Endometrial microvascular endothelial cells (primary cell): ENCODE data around the gene ZNF792. TPM values are rescaled to one million over a fixed set of nuclear protein-coding genes. Genes with fewer than 3 reads are reported as not detected.
"Not testable (repeated sequence)": the region's sequence is repeated elsewhere in the genome, so short reads cannot be mapped to it uniquely, and the experiment has no call there.

ENCODE experiments used
- in situ Hi-C: cut with HindIII; loops from 2 replicates; pipeline ENCODE4 v1.10.0; 2017; ENCODE audit warnings: low sequenced_read_pairs, low pct_unique_long_range_greater_than_20kb; ENCODE audit errors: inconsistent ontology term
- total RNA-seq: library from RNA; depleted of rRNA; stranded (reverse); fragments of >200 nt; gene quantifications from one replicate; pipeline ENCODE4 v1.2.3, GENCODE V29; 2015; ENCODE audit errors: inconsistent ontology term

Gene ZNF792
- total RNA-seq, 1 donor from 2014 or later, result 15.1 TPM

- in situ Hi-C loops, result no loop called here
These were observed 10.9 kb downstream of the ZNF792 start for GRCh38 chr19:34953092-34953491.

GRCh38 chr19:34943861-34944573, 20.0 kb downstream of the ZNF792 start:
- in situ Hi-C loops, result no loop called here

- in situ Hi-C loops, result no loop called here
These were observed 25.1 kb downstream of the ZNF792 start for GRCh38 chr19:34938886-34939285.

- in situ Hi-C loops, result no loop called here
These were observed 27.8 kb downstream of the ZNF792 start for GRCh38 chr19:34936184-34936583.

GRCh38 chr19:34932494-34932893, 31.5 kb downstream of the ZNF792 start:
- in situ Hi-C loops, result no loop called here

GRCh38 chr19:34926685-34927375, 37.2 kb downstream of the ZNF792 start, which contains the start of gene ZNF30:
Gene ZNF30, plus strand, starts transcription at chr19:34926903. Its CDS starts 3,045 bp downstream, at chr19:34929948.
- in situ Hi-C loops, result no loop called here

GRCh38 chr19:34926361-34926684, 37.7 kb downstream of the ZNF792 start:
- in situ Hi-C loops, result no loop called here

GRCh38 chr19:34925278-34925855, 38.7 kb downstream of the ZNF792 start:
- in situ Hi-C loops, result no loop called here

- in situ Hi-C loops, result not testable (repeated sequence)
These were observed 43.8 kb downstream of the ZNF792 start for GRCh38 chr19:34920090-34920786.

- in situ Hi-C loops, result no loop called here
These were observed 45.8 kb downstream of the ZNF792 start for GRCh38 chr19:34918190-34918589.

- in situ Hi-C loops, result not testable (repeated sequence)
These were observed 46.9 kb downstream of the ZNF792 start for GRCh38 chr19:34917144-34917543.

- in situ Hi-C loops, result no loop called here
These were observed 53.3 kb downstream of the ZNF792 start for GRCh38 chr19:34910770-34911169.

Other genes with a start within 250 kb of the ZNF792 start
- gene ZNF181, start 230.0 kb downstream of the ZNF792 start, total RNA-seq, result 3.3 TPM
- 4.5 TPM for gene ZNF599, start 191.0 kb downstream of the ZNF792 start, total RNA-seq
- gene ZNF30, start 37.3 kb downstream of the ZNF792 start, total RNA-seq, result 3.3 TPM
- gene GRAMD1A, start 36.1 kb upstream of the ZNF792 start, total RNA-seq, result 52.4 TPM
- gene SCN1B, start 66.2 kb upstream of the ZNF792 start, total RNA-seq, result 11.1 TPM
- not detected for gene HPN, start 77.5 kb upstream of the ZNF792 start, total RNA-seq
- gene FXYD3, start 151.6 kb upstream of the ZNF792 start, total RNA-seq, result not detected
- gene LGI4, start 170.8 kb upstream of the ZNF792 start, total RNA-seq, result not detected
- not detected for gene FXYD1, start 174.6 kb upstream of the ZNF792 start, total RNA-seq
- gene FXYD7, start 179.0 kb upstream of the ZNF792 start, total RNA-seq, result not detected
- 194 TPM for gene FXYD5, start 190.5 kb upstream of the ZNF792 start, total RNA-seq